ENCODE data around the gene MAN2C1.

GRCh38 chr15:75361361-75361988, 6.9 kb downstream of the MAN2C1 start:
- TF ChIP-seq, protein P1, sequence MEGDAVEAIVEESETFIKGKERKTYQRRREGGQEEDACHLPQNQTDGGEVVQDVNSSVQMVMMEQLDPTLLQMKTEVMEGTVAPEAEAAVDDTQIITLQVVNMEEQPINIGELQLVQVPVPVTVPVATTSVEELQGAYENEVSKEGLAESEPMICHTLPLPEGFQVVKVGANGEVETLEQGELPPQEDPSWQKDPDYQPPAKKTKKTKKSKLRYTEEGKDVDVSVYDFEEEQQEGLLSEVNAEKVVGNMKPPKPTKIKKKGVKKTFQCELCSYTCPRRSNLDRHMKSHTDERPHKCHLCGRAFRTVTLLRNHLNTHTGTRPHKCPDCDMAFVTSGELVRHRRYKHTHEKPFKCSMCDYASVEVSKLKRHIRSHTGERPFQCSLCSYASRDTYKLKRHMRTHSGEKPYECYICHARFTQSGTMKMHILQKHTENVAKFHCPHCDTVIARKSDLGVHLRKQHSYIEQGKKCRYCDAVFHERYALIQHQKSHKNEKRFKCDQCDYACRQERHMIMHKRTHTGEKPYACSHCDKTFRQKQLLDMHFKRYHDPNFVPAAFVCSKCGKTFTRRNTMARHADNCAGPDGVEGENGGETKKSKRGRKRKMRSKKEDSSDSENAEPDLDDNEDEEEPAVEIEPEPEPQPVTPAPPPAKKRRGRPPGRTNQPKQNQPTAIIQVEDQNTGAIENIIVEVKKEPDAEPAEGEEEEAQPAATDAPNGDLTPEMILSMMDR (IDR thresholded peaks at IDR 0.05) = no peak
- TF ChIP-seq POLR2A (IDR thresholded peaks at IDR 0.05) = no peak
